Upper lobe of left lung (tissue), 6 donors: Measurements from ENCODE around the gene BTD. TPM values are rescaled to one million over a fixed set of nuclear protein-coding genes. Genes with fewer than 3 reads are reported as not detected.
A peak's percentile ranks its signal among the peaks of the same experiment; 100 is the strongest.

Experiments
- ATAC-seq, 2 donors: fragments of 200-7000 bp; cut with Tn5 transposase; one replicate each; pipeline ENCODE4 v1.9.1; 2022; ENCODE audit warnings: mild to moderate bottlenecking in 2 of 2, moderate library complexity in 2 of 2; ENCODE audit not compliant: low FRiP score in 2 of 2
- DNase-seq, 2 donors: peaks; one replicate each; pipeline ENCODE4 v3.0.0-alpha.2; 2019 to 2020
- H3K27ac ChIP-seq, 4 donors: fragments of 200-600 bp; sonication (generic); one replicate each; pipeline ENCODE4 v1.5.1; 2016 to 2019
- H3K27me3 ChIP-seq, 4 donors: fragments of 200-600 bp; sonication (generic); one replicate each; pipeline ENCODE4 v1.5.1; 2017 to 2019
- H3K36me3 ChIP-seq, 4 donors: fragments of 200-600 bp; sonication (generic); one replicate each; pipeline ENCODE4 v1.5.1; 2016 to 2019
- H3K4me1 ChIP-seq, 4 donors: fragments of 200-600 bp; sonication (generic); one replicate each; pipeline ENCODE4 v1.5.1; 2018 to 2019
- H3K4me3 ChIP-seq, 4 donors: fragments of 200-600 bp; sonication (generic); one replicate each; pipeline ENCODE4 v1.5.1; 2017 to 2019; ENCODE audit warnings: mild to moderate bottlenecking in 2 of 4, moderate library complexity in 1 of 4
- H3K9me3 ChIP-seq, 4 donors: fragments of 200-600 bp; sonication (generic); one replicate each; pipeline ENCODE4 v1.5.1; 2018 to 2019
- CTCF ChIP-seq, 6 experiments: fragments of 450-650 bp in 4 of 6; fragments of 200-600 bp in 2 of 6; sonication (generic) in 2 of 6; IDR thresholded peaks; one replicate each; pipeline ENCODE4 v1.5.1; 2016 to 2019; ENCODE audit warnings: antibody characterized with exemption in 6 of 6
- EP300 ChIP-seq, 4 donors: sonication (generic); formaldehyde crosslinking; IDR thresholded peaks; one replicate each; pipeline ENCODE4 v1.5.1; 2017; ENCODE audit warnings: antibody characterized with exemption in 4 of 4, control low read depth in 2 of 4
- POLR2A ChIP-seq, 4 donors: fragments of 450-650 bp; IDR thresholded peaks; one replicate each; pipeline ENCODE4 v1.5.1; 2016 to 2017; ENCODE audit warnings: antibody characterized with exemption in 4 of 4, mild to moderate bottlenecking in 2 of 4
- POLR2AphosphoS5 ChIP-seq, 2 donors: sonication (generic); formaldehyde crosslinking; IDR thresholded peaks; one replicate each; pipeline ENCODE4 v1.5.1; 2017; ENCODE audit warnings: antibody characterized with exemption in 2 of 2
- WGBS, 2 donors: methylation state at CpG; one replicate each; pipeline ENCODE4 v1.1.5; 2017 to 2018; 5-methylcytosine and 5-hydroxymethylcytosine counted together
- total RNA-seq, 6 donors: library from RNA; depleted of rRNA in 4 of 6; stranded (reverse); fragments of >200 nt in 4 of 6; gene quantifications; one replicate each; pipeline versions ENCODE4 v1.1.0 to v1.2.1, GENCODE V29; 2016 to 2021
- donor health status: DM: no; HTN: no; CAD: no; lungs with moderate emphysema.
- donor health status: DM: no; HTN: yes; CAD: no; lungs with severe emphysema.

Gene BTD
- total RNA-seq, 6 donors from 2014 or later: 6.8 to 32.2 (median 21.8) TPM

GRCh38 chr3:15585111-15585845, 16.3 kb upstream of the BTD start:
- TF ChIP-seq EP300 (IDR thresholded peaks at IDR 0.05): no peak
- no peak for TF ChIP-seq CTCF (IDR thresholded peaks at IDR 0.05)
- Histone ChIP-seq H3K4me1 (no peaks in the 10 kb centered on the region), H3K36me3 (peaks cover 16 to 80% (median 37%) of the 10 kb centered on the region in 4 donors), H3K9me3 (no peaks in the 10 kb centered on the region), H3K27ac (no peak overlapping the region), H3K27me3 (no peaks in the 10 kb centered on the region), H3K4me3 (no peak overlapping the region)
- peak in 1 of 2 donors; percentile 59 for ATAC-seq
- DNase-seq: no peak
- 79 to 81% methylated on average over 6 of the region's 6 CpGs for whole genome bisulfite sequencing, 2 donors

DNA sequence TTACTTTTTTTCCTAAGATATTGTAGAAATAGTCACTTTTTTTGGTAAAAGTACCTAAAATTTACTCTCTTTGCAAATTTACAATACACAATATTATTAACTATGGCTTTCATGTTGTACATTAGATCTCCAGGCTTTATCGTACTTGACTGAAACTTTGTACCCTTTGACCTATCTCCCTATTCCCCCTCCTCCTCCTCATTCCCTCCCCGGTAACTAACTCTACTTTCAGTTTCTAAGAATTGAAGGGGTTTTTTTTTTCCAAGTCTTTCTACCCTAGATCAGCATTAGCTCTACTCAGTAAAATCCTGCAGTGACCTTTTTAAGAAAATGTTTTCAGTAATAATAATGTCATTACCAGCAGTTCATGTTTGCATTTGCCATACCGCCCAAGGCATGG, 10.3 kb upstream of the BTD start:
- WGBS, 2 donors: 86 to 94% methylated on average over 3 of the region's 3 CpGs
- TF ChIP-seq POLR2AphosphoS5 (IDR thresholded peaks at IDR 0.05) (no peak), EP300 (IDR thresholded peaks at IDR 0.05) (no peak), CTCF (IDR thresholded peaks at IDR 0.05) (no peak), POLR2A (IDR thresholded peaks at IDR 0.05) (no peak)
- Histone ChIP-seq H3K4me3 (no peak overlapping the region), H3K27ac (no peak overlapping the region), H3K4me1 (no peaks in the 10 kb centered on the region), H3K36me3 (peaks cover 16 to 68% (median 22%) of the 10 kb centered on the region in 4 donors), H3K9me3 (no peaks in the 10 kb centered on the region), H3K27me3 (no peaks in the 10 kb centered on the region)
- DNase-seq (no peak), ATAC-seq (no peak)

- ATAC-seq: no peak
These were observed 9.6 kb upstream of the BTD start for GRCh38 chr3:15591928-15592327.

GRCh38 chr3:15592968-15593367, 8.6 kb upstream of the BTD start:
- H3K4me1 ChIP-seq: peaks cover 0 to 2% (median 0%) of the 10 kb centered on the region in 4 donors
- TF ChIP-seq POLR2AphosphoS5 (IDR thresholded peaks at IDR 0.05): no peak
- TF ChIP-seq POLR2A (IDR thresholded peaks at IDR 0.05): no peak
- TF ChIP-seq CTCF (IDR thresholded peaks at IDR 0.05): no peak
- TF ChIP-seq EP300 (IDR thresholded peaks at IDR 0.05): no peak
- WGBS, 2 donors: 86 to 98% methylated on average over 8 of the region's 8 CpGs
- H3K4me3 ChIP-seq: no peak overlapping the region
- ATAC-seq (no peak), DNase-seq (no peak)
- H3K27me3 ChIP-seq: no peaks in the 10 kb centered on the region
- peaks cover 10 to 66% (median 21%) of the 10 kb centered on the region in 4 donors for H3K36me3 ChIP-seq
- no peak overlapping the region for H3K27ac ChIP-seq
- H3K9me3 ChIP-seq: no peaks in the 10 kb centered on the region

More at GRCh38 chr3:15591928-15592327, 9.6 kb upstream of the BTD start:
- DNase-seq: no peak
- Histone ChIP-seq H3K27me3 (no peaks in the 10 kb centered on the region), H3K27ac (no peak overlapping the region), H3K9me3 (no peaks in the 10 kb centered on the region), H3K4me1 (no peaks in the 10 kb centered on the region), H3K36me3 (peaks cover 10 to 68% (median 18%) of the 10 kb centered on the region in 4 donors), H3K4me3 (no peak overlapping the region)
- TF ChIP-seq CTCF (IDR thresholded peaks at IDR 0.05) (no peak), POLR2A (IDR thresholded peaks at IDR 0.05) (no peak), POLR2AphosphoS5 (IDR thresholded peaks at IDR 0.05) (no peak), EP300 (IDR thresholded peaks at IDR 0.05) (no peak)
- WGBS, 2 donors: 87 to 92% methylated on average over 21 of the region's 21 CpGs

- no peak overlapping the region for H3K4me3 ChIP-seq
- no peaks in the 10 kb centered on the region for H3K27me3 ChIP-seq
- peaks cover 9 to 24% (median 10%) of the 10 kb centered on the region in 4 donors for H3K4me1 ChIP-seq
- H3K9me3 ChIP-seq: no peaks in the 10 kb centered on the region
- ATAC-seq (no peak), DNase-seq (no peak)
- H3K36me3 ChIP-seq: peaks cover 0 to 53% (median 17%) of the 10 kb centered on the region in 4 donors
- 86 to 87% methylated on average over 2 of the region's 2 CpGs for WGBS, 2 donors
- no peak overlapping the region for H3K27ac ChIP-seq
- TF ChIP-seq POLR2AphosphoS5 (IDR thresholded peaks at IDR 0.05): no peak
- no peak for TF ChIP-seq POLR2A (IDR thresholded peaks at IDR 0.05)
- TF ChIP-seq CTCF (IDR thresholded peaks at IDR 0.05): no peak
- no peak for TF ChIP-seq EP300 (IDR thresholded peaks at IDR 0.05)
These were observed 5.6 kb upstream of the BTD start for GRCh38 chr3:15595955-15596354.
